GM18507 (cell line): ENCODE measurements around the gene IQSEC2.
A peak's percentile ranks its signal among the peaks of the same experiment; 100 is the strongest.

Experiments used
- DNase-seq: peaks from one replicate; pipeline ENCODE4 v3.0.0; 2011; ENCODE audit warnings: low read depth; ENCODE audit not compliant: insufficient read length; ENCODE audit errors: extremely low spot score
- FAIRE-seq: peaks from 2 replicates; lab custom pipeline; 2011; peaks lifted over from hg19 to GRCh38; lab: Jason Lieb, UNC

Gene IQSEC2

DNA sequence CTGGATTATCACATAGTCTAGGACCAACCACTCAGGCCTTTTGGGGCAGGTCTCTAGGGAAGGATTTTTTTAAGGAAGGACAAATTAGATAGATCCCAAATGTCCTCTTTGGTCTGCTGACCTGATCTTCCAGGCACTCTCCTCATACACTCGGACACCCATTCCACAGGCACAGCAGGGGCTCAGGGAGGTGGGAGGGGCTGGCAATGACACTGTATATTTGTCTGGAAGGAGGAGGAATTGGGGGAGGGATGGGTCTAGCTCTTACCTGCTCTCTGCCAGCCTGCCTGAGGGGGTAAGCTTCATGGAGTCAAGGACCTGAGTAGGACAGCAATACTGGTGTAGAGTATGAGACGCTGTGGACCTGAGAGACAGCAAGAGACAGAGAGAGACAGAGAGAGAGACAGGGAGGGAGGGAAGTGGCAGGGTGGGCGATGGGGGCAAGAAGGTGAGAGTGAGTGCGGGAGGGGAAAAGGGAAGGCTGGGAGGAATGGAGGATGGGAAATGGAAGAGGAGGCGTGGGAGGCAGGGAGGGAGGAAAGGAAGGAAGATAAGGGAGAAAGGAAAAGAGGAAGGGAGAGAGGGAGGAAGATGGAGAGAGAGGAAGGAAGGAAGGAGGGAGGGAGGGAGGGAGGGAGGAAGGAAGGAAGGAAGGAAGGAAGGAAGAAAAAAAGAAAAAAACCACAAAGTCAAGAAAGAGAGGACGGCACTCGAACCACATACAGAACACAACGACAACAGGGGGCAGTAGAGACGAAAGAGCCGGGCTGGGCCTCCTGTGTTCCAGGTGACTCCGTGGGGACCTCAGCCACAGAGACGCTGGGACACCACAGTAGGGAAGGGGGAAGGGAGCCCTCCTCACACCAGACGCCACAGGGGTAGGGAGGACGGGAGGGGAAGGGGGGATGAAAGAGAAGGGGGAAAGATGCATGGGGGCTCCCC, 1.8 kb downstream of the IQSEC2 start:
- DNase-seq (no peak), FAIRE-seq (peak; percentile 71)

DNA sequence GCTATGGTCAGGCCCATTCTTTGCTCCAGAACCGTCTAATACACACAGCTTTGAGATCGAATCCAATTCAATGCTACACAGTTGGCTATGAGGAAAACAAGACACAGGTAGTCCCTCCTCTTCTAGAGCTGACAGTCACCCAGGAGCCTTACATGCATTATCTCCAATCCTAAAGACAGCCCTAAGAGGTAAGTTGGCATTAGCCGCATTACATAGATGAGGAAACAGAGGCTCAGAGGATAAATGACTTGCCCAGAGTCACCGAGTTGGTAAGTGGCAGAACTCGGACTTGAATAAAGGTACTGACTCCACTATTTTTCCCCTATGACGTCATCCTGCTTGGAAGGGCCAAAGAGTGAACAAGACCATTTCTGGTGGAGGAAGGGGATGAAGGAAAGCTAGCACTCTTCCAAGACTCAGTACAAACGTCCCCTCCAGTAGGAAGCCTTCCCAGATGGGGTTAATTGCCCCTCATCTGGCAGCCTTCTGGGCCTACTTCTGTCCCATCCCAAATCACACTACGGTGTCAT, 8.5 kb downstream of the IQSEC2 start:
- DNase-seq: no peak
- FAIRE-seq: no peak

DNA sequence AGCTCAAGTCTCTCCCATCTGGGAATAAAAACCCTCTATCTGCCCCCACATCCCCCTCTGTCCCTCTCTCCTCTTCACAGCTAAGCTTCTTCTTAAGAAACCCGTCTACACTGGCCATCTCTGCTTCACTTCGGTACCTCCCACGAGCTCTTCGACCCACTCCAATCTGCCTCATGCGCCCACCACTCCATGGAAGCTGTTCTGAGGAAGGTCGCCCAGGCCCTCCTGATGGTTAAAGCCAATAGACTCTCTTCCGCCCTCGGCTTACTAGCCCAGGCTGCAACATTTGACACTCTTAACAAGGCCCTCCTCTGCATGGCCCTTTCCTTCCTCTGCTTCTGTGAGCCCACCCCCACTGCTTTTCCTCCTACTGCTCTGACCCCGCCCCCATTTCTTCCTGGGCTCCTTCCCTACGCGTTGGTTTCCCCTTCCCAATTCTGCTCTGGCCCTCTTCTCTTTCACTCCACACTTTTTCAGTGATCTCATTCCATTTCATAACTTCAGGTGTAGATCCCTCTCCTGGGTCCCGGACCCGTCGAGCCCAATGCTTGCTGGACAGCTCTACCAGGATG, 11.8 kb downstream of the IQSEC2 start:
- FAIRE-seq: no peak

DNA sequence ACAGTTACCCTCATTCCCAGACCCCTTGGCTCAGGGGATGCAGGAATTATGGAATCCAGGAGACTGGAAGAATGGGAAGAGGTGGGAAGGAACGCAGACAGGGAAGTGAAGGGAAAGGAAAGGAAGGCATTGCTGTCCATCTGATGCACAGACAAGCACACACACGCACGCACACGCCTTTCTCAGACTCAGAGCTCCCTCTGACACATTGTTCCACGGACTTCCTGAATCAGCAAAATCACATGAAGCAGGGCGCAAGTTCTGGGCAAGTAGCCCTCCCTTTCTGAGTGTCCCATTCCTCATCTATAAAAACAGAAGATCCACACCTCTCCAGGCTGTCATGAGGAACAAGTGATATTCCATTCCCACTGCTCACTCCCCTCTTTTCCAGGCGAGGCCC, 13.2 kb downstream of the IQSEC2 start:
- no peak for FAIRE-seq

More for the DNA sequence above, 11.8 kb downstream of the IQSEC2 start:
- DNase-seq: no peak

DNA sequence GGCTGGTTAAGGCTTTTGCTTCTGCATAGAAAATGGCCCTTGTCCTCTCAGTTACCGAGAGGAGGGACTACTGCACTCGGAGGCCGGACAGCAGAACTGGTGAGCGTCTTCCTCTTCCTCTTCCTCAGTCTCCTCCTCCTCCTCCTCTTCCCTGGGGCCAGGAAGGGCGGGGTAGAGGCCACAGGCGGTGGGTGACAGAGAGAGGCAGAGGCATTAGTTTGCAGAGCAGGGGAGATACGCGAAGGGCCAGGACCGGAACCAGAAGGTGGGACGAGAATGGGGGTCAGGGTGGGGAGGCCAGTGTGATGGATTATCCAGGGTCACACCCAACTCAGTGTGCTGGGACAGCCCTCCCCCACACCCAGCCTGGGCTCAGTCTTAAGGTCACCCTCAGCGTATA, 14.5 kb downstream of the IQSEC2 start:
- no peak for DNase-seq
- FAIRE-seq: no peak

More for the DNA sequence above, 13.2 kb downstream of the IQSEC2 start:
- no peak for DNase-seq

DNA sequence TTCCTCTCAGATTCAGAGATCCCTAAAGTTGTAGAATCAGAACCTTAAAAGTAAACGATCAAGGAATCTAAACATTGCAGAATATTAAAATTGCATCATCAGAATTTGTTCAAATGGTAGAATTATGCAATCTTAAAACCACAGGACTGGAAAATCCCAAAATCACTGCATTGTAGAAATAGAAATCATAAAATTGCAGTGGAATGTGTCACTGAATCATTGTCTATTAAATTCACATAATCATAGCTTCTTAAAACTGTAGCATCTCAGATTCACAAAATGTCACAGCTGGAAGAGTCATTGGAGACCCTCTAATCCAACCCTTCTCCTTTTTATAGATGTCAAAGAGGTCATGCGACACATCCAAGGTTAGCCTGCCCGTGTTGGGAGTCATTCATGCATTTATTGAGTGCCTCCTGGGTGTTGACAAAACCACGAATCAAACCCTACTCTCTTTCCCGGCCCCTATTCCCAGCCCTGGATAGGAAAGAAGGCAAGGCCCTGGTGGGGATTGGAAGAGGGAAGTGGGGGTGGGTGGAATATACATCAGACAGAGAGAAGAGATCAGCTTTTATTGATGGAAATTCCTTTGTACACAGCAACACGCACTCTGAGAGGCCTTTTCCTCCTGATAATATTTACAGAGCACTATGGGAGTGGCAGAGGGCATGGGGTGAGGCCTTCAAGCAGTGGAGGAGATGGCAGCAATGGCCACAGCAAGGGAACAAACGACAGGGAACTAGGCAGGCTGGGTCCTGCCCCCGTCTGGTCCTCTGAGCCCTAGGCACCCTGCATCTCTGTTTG, 15.4 kb downstream of the IQSEC2 start:
- FAIRE-seq (no peak), DNase-seq (no peak)

DNA sequence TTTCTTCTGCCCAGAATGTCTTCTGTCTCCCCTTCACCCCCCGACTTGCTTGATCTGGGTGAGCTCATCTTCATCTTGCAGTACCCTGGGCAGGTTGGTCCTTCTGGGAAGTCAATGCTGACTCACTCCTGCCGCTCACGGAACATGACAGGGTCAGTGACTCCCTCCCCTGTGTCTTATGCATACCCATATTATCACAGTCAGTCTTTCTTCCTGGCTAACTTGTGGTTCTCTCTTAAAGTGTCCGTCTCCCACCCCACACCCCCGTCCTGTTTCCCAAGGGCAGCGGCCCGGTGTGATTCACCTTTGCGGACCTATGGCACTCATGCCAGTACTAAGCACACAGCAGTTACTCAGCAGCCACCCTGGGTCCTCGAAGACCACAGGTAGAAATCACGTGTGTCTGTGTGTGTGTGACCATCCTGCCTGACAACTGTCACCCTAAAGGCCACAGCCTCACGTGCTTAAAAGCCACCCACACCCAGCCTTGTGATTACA, 17.7 kb downstream of the IQSEC2 start:
- FAIRE-seq (no peak), DNase-seq (no peak)

DNA sequence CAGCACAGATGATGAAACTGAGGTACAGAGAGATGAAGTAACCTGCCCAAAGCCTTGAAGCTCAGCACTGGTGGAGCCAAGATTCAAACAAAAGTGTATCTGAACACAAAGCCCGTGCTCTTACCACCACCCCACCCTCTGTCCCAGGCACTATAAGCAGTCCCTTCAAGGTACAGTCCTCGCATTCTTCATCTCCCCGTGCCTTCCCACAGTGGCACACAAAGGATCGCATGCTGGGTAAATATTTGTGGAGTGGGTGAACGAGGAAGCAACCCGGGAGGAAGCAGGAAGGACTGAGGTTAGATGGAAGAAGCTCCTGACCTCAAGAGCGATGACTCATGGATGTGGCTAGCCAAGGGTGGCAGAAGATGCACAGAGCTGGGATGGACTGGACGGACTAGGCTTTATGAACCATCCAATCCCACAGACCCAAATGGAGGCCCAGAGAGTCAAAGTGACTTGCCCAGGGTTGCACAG, 18.4 kb downstream of the IQSEC2 start:
- FAIRE-seq (no peak), DNase-seq (no peak)

DNA sequence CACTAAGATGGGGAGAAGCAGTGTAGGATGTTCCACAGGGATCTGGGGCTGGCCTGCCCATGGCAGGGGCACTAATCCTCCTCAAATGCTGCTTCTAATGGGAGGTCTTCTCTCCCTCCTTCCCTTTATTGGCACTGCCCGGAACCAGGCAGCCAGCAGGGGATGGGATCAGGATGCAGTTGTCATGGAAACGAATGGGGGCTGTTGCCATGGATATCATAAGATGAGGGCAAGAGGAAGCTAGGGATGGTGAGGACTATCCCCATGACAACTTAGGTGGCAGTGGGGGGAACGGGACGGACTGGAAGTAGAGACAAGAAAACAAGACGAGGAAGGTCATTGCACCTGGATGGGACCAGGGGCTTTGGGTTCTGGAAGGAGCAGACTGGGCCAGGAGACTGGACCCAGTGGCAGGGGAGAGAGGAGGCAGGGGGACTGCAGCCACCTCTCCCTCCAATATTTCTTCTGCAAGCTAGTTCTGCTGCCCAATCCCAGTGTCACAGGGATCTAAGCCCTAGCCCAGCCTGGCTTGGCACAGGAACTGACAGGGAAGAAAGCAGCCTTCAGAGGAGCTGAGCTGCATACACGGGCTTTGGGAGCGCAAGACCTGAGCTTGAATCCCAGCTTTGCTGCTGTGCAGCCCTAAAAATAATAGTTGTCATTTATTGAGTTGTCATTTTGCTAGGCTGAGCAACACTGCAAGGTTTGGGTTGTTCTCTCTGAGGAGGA, 19.0 kb downstream of the IQSEC2 start:
- FAIRE-seq (no peak), DNase-seq (no peak)

DNA sequence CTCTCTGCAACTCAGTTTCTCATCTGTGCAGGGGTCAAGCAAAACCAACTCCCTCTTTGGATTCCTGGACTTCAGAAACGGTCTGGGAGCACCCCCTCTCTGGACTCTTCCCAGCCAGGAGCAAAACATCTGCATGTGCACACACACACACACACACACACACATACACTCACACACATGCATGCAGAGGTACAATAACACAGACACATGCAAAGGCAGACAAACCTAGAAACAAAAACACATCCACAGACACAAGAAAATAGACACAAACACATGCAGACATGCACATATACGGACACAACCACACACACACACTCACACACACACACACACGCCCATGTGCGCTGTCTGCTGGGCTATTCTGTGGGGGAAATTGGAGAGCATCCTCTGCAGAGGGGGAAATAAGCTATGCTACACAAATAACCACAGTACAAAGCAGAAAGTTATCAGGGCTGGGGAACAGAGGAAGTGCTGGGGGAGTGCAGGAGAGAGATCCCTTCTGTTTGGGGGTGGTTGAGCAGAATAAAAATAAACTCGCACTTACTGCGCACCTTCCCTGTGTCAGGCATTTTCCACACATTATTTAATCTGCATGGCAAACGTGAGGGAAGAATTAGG, 19.9 kb downstream of the IQSEC2 start:
- no peak for FAIRE-seq
- no peak for DNase-seq

DNA sequence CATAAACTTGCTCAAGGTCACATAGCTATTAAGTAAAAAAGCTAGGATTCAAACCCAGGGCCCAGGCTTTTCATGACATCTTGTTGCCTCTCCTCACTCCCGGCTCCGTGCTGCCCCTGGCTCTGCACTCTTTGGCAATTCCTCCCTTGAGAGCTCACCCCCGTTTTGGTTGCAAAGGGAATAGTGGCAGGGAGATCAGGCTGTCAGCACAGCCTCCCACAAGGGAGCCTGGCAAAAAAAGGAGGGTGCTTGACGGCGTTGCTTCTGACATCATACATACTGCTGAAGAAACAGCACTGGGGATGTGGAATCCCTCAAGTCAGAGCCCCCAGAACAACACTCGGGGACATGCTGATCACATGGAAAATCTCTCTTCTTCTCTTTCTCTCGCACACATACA, 20.5 kb downstream of the IQSEC2 start:
- no peak for DNase-seq

DNA sequence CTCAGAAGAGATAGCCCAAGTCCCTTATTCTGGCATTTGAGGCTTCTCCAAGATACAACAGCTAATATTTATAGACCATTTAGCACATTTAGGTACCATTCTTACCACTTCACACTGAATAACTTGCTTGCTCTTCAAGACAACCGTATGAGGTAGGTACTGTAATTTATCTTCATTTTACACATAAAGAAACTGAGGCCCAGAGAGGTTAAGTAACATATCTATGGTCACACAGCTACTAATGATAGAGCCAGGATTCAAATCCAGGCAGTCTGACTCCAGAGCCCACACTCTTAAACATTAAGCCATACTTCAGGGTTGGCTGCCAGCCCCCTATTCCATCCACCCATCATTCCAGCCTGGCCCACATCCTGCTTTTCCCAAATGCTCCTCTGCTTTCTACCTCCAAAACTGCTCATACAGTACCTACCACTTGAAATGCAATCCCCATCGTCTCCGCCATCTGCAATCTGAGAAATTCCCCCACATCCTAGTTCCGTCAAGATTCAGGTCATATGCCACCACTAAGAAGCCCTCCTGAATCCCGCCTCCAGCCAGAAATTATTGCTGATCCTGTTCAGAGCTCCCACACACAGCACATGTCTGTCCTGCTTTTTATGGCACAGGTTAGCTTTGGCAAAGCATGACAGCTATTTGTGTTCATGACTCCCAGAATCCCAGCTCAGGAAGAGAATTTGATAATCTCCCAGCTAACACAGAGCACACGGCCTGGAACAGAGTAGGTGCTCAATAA, 23.5 kb downstream of the IQSEC2 start:
- FAIRE-seq (no peak), DNase-seq (no peak)

More for the DNA sequence above, 20.5 kb downstream of the IQSEC2 start:
- FAIRE-seq: no peak

DNA sequence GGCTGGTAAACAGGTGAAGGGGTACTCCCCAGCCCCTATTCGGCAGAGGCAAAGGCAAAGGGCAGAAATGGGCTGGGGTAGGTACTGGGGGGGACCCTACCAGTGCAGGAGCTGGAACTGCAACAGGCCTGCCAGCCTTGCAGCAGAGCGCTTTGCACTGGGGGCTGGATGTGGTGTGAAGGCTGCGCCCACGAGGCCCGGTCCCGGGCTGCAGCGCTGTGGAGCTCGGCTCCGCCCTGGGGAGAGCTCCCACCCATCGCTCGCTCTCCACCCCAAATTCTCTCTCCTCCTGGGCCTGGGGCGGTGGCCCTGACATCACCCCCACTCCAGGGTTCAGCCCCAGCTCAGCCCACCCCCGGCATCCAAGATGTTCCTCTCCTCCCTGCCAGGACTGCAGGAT, 24.2 kb downstream of the IQSEC2 start:
- DNase-seq: no peak
- FAIRE-seq: no peak

DNA sequence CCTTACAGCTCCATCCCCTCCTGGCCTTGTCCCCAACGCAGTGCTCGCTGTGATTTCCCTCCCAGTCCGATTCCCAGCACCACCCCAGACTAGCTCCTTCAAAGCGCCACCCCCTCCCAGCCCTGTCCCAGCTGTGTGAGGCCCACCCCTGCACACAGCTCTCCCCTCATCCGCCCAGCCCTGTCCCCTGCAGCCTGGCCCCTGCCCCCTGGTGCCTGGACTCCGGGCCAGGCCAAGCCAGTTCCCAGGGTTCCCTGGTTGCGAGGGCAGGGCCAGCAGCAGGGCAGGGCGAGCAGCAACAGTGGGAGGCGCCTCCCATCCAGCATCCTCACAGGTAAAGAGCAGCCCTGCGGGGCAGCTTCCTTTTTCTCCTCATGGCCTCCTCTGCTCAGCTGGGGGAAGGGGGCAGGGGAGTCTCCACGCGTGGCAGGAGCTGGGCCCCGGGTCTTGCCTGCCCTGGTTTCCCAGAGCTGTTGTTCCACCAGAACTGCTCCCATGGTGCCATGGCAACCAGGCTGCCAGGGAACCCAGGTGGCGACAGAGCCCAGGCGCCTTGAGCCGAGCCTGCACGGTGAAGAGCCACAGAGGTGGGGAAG, 24.8 kb downstream of the IQSEC2 start:
- FAIRE-seq: no peak
- no peak for DNase-seq

DNA sequence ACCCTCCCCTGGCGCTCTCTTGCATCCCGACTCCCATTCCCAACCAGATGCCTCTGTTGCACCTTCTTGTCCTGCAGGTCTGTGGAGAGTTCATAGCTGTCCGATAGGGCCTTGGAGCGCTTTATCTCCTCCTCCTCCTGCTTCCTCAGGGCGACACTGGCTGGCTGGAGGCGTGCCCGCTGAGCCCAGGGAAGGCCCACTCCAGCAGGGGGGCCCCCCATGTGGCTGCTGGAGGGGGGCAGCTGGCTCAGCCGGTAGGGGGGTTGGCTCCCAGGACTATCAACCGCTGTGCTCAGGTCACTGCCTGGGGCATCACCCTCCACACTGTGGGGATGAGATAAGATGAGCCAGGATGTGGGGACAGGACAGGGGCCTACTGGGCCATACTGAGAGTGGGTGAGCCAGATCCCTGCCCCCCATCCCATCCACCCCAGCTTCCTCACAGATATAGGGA, 25.6 kb downstream of the IQSEC2 start:
- FAIRE-seq: no peak
- no peak for DNase-seq

DNA sequence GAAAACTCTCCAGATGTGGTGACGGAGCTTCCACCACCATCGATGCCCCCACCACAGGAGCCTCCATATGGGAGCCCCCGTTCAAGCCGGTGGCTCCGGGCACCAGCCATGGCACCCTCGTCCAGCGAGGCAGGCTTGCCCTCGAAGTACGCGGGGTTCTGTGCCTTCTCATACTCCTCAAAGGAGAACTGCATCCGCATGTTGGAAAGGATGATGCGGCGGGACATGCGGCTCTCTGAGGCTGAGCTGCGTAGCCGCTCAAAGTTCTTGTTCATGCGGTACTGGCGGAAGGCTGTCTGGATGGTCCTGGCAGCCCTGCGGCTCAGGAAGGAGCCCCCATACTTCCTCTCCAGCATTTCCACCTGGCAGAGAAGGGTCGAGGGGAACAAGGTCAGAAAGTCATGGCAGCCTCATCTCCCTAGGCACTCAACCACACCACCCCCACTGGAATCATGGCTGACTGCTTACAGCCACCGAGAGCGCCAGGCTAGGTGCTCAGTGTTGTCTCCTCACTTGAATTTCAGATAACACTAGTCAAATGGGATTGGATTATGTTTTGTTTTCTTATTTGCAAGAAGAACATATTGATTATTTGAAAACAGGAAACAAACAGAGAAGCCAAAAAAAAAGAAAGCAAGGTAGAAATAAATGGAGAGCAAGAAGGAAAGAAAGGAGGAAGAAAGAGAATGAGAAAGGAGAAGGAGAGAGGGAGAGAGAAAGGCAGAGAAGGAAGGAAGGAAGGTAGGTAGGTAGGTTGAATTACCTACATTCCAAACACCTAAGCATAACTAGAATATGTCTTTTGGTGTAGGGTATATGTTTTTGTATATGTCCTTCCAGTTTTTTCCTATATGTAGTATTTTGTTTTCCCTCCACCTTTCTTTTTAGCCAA, 26.6 kb downstream of the IQSEC2 start:
- FAIRE-seq (no peak), DNase-seq (no peak)
